K562 (cell line): Measurements from ENCODE around the gene POLR3A. TPM values are rescaled to one million over a fixed set of nuclear protein-coding genes. Genes with fewer than 3 reads are reported as not detected.
A peak's percentile ranks its signal among the peaks of the same experiment; 100 is the strongest.

Experiments used
- ATAC-seq: fragments of 200-7000 bp; cut with Tn5 transposase; 3 replicates; pipeline ENCODE4 v1.9.1; 2020; ENCODE audit warnings: moderate library complexity
- BruUV-seq: library from RNA; stranded (reverse); fragments of 400-500 nt; replicated peaks from 2 replicates; lab custom pipeline; 2021; lab: Mats Ljungman, UMichigan
- CTCF ChIA-PET: fragments of 300-600 bp; formaldehyde crosslinking; extraction: SDS; loops from one replicate; lab custom pipeline; 2021; ENCODE audit warnings: low intra/inter-chr PET ratio; lab: Yijun Ruan, JAX
- POLR2A ChIA-PET: fragments of 300-600, 350-650 bp; sonication (Branson Sonifier 250); formaldehyde crosslinking; extraction: SDS; loops from one replicate; lab custom pipeline; 2021; ENCODE audit warnings: antibody characterized with exemption, inconsistent platforms; lab: Yijun Ruan, JAX
- DNase-seq, 4 experiments: peaks; one replicate each; pipeline versions ENCODE4 v3.0.0 to v3.0.0-alpha.2; 2011 to 2018; ENCODE audit warnings: low spot score in 3 of 4, mixed read lengths in 3 of 4; ENCODE audit errors: extremely low read depth in 1 of 4
- FAIRE-seq: peaks from 2 replicates; lab custom pipeline; 2011; peaks lifted over from hg19 to GRCh38; lab: Jason Lieb, UNC
- H2AFZ ChIP-seq: 2 replicates; pipeline ENCODE4 v1.6.0; 2011; ENCODE audit warnings: low read depth, low read length, control low read depth, inconsistent platforms
- H3K27ac ChIP-seq: fragments of 200-600 bp; 3 replicates; pipeline ENCODE4 v1.8.0; 2011; ENCODE audit warnings: low read depth, mild to moderate bottlenecking, control low read depth, inconsistent platforms, low read length, moderate library complexity, mixed read lengths; ENCODE audit errors: extremely low read depth
- H3K27me3 ChIP-seq, 2 experiments: fragments of 300-600 bp in 1 of 2; 2 replicates in 1 of 2; 3 replicates in 1 of 2; pipeline versions ENCODE4 v1.6.0 to v1.8.0; 2011; ENCODE audit warnings: inconsistent platforms in 2 of 2, low read length in 2 of 2, mild to moderate bottlenecking in 1 of 2, mixed read lengths in 1 of 2, moderate library complexity in 1 of 2; ENCODE audit not compliant: control insufficient read depth in 2 of 2, insufficient read depth in 2 of 2
- H3K36me3 ChIP-seq: fragments of 300-600 bp; 3 replicates; pipeline ENCODE4 v1.8.0; 2011; ENCODE audit warnings: mild to moderate bottlenecking, low read length, inconsistent platforms; ENCODE audit not compliant: control insufficient read depth, insufficient read depth
- H3K4me1 ChIP-seq, 2 experiments: fragments of 200-600 bp in 1 of 2; replicated peaks in 1 of 2; 2 replicates in 1 of 2; 3 replicates in 1 of 2; pipeline versions ENCODE4 v1.5.1 to v1.8.0; 2011; ENCODE audit warnings: inconsistent platforms in 2 of 2, low read length in 2 of 2, mild to moderate bottlenecking in 1 of 2, mixed read lengths in 1 of 2, moderate library complexity in 1 of 2; ENCODE audit not compliant: control insufficient read depth in 2 of 2, insufficient read depth in 2 of 2
- H3K4me2 ChIP-seq: 2 replicates; pipeline ENCODE4 v1.6.1; 2011; ENCODE audit warnings: low read length, control low read depth, inconsistent platforms, mixed read lengths; ENCODE audit not compliant: insufficient read depth
- H3K4me3 ChIP-seq: fragments of 200-600 bp; sonication (generic), shearing (Covaris generic); 2 replicates; pipeline ENCODE4 v1.5.1; 2016; ENCODE audit warnings: control low read depth, inconsistent platforms
- H3K79me2 ChIP-seq: fragments of 200-600 bp; 3 replicates; pipeline ENCODE4 v1.8.0; 2011; ENCODE audit warnings: low read length, inconsistent platforms; ENCODE audit not compliant: control insufficient read depth, insufficient read depth
- H3K9ac ChIP-seq, 2 experiments: 2 replicates each; pipeline versions ENCODE4 v1.6.0 to v1.6.1; 2011; ENCODE audit warnings: low read depth in 2 of 2, low read length in 2 of 2, control low read depth in 1 of 2, inconsistent platforms in 1 of 2, mild to moderate bottlenecking in 1 of 2, mixed read lengths in 1 of 2; ENCODE audit not compliant: insufficient read depth in 1 of 2
- H3K9me1 ChIP-seq: one replicate; pipeline ENCODE4 v1.6.0; 2011; ENCODE audit warnings: inconsistent platforms, mild to moderate bottlenecking, low read length, moderate library complexity; ENCODE audit not compliant: control insufficient read depth, insufficient read depth
- H3K9me3 ChIP-seq: replicated peaks from 2 replicates; pipeline ENCODE4 v1.5.1; 2011; ENCODE audit warnings: low read depth, low read length, inconsistent platforms; ENCODE audit not compliant: control insufficient read depth, insufficient read depth
- H4K20me1 ChIP-seq: replicated peaks from 2 replicates; pipeline ENCODE4 v1.6.1; 2011; ENCODE audit warnings: low read length, inconsistent platforms, mixed read lengths; ENCODE audit not compliant: control insufficient read depth, insufficient read depth
- BRCA1 ChIP-seq, 2 experiments: fragments of 450-650 bp in 1 of 2; sonication (generic) in 1 of 2; formaldehyde crosslinking in 1 of 2; IDR thresholded peaks; 2 replicates each; pipeline versions ENCODE4 v1.5.0 to v1.6.1; 2017 to 2020; ENCODE audit warnings: mild to moderate bottlenecking in 1 of 2, missing genetic modification reagents in 1 of 2
- STAG1 ChIP-seq: sonication (generic); formaldehyde crosslinking; IDR thresholded peaks from 2 replicates; pipeline ENCODE4 v1.5.0; 2020; ENCODE audit warnings: missing genetic modification reagents, borderline replicate concordance
- STAT5B ChIP-seq: fragments of 250-450 bp; sonication (Bioruptor Pico); IDR thresholded peaks from 2 replicates; pipeline ENCODE4 v1.8.0; 2021; ENCODE audit warnings: mild to moderate bottlenecking, inconsistent platforms
- TAF1 ChIP-seq: IDR thresholded peaks from 2 replicates; pipeline ENCODE4 v1.6.1; 2011; ENCODE audit warnings: mild to moderate bottlenecking, low read length, moderate library complexity; ENCODE audit not compliant: insufficient read depth, control insufficient read depth, severe bottlenecking; ENCODE audit errors: extremely low read depth
- TOE1 ChIP-seq, 2 experiments: fragments of 450-650 bp in 1 of 2; sonication (generic) in 1 of 2; formaldehyde crosslinking in 1 of 2; IDR thresholded peaks; 2 replicates each; pipeline versions ENCODE4 v1.7.1 to v1.8.0; 2016 to 2022; ENCODE audit warnings: borderline replicate concordance in 2 of 2, mild to moderate bottlenecking in 2 of 2, antibody characterized with exemption in 1 of 2, inconsistent platforms in 1 of 2, low read depth in 1 of 2, missing genetic modification reagents in 1 of 2, moderate library complexity in 1 of 2
- WGBS: fragments of 100-300 bp; shearing (Covaris generic); methylation state at CpG from one replicate; pipeline ENCODE4 v1.1.6; 2016; ENCODE audit warnings: low coverage, mixed read lengths; ENCODE audit not compliant: insufficient coverage; ENCODE audit errors: missing lambda C conversion rate; 5-methylcytosine and 5-hydroxymethylcytosine counted together
- in situ Hi-C: fragments of 300-500 bp; cut with MboI; formaldehyde crosslinking; loops from 4 replicates; pipeline ENCODE4 v1.15.0; 2018; ENCODE audit warnings: inconsistent platforms, mixed read lengths
- intact Hi-C: fragments of 100-400 bp; cut with micrococcal nuclease; formaldehyde crosslinking; loops from 2 replicates; pipeline ENCODE4 v1.14.2; 2022
- polyA plus RNA-seq, 8 experiments: library from polyadenylated mRNA; depleted of rRNA in 4 of 8; stranded (reverse) in 5 of 8; unstranded in 3 of 8; fragments of >200 nt; fragmentation: Nextera tagmentation in 2 of 8; fragmentation: Illumina TruSeq in 1 of 8; extraction: Ambion mirVana in 2 of 8; extraction: Trizol in 1 of 8; gene quantifications; 2 replicates each; pipeline versions ENCODE4 v1.2.1 to v1.2.3, GENCODE V29; 2011 to 2014; ENCODE audit warnings: inconsistent platforms in 1 of 8, missing spikeins in 1 of 8
- total RNA-seq, 7 experiments: library from RNA; depleted of rRNA in 6 of 7; stranded (reverse); fragments of >200 nt in 6 of 7; fragmentation: Illumina TruSeq in 2 of 7; extraction: Trizol in 2 of 7; gene quantifications; 2 replicates each; pipeline versions ENCODE4 v1.2.1 to v1.2.3, GENCODE V29; 2011 to 2021; ENCODE audit warnings: low replicate concordance in 1 of 7

POLR3A gene
- total and polyA plus RNA-seq, 9 of the 15 experiments (the other 6 are each of a cell fraction or from before 2014, with no cell fraction given): 14.9 to 37.0 (median 26.7) TPM

DNA sequence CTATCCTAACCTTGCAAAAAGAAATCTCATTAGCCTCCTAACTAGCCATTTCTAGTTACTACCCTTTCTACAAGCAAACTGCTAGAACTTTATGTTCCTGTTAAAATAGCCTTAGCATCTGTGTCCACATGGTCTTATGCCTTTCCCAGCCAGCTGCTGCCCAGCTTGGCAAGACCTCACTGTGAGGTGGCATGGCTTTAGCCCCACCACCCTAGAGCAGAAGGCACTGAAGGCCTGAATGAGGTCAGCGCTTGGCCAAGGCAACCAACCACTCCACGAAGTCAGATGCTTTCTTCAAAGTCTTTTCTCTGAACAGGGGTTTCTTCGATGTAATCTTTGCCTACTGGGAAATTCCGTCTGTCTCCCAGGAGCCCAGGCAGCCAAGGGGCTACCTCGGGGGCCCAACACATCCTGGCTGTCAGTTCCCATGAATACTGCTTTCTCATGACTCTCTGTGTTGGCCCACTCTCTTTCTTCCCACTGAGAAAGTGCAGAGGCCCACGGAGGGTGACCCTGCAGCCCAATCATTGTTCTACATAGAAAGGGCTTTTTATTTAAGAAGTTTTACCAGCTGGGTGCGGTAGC lies 41.6 kb downstream of the POLR3A start:
- intact Hi-C loops: loop anchor here (5.0 kb wide), 1 partner anchor 35 kb away; no protein-coding TSS in a partner anchor
- FAIRE-seq: no peak
- Histone ChIP-seq H4K20me1 (no peaks in the 10 kb centered on the region), H3K4me1 (peaks cover 0 to 7% of the 10 kb centered on the region in 2 experiments; a peak in 2 of 5 replicates), H3K4me2 (no peak overlapping the region), H3K9me1 (no peaks in the 10 kb centered on the region), H2AFZ (no peak overlapping the region), H3K79me2 (no peaks in the 10 kb centered on the region), H3K4me3 (no peak overlapping the region), H3K27ac (no peak overlapping the region), H3K36me3 (peaks cover 99% of the 10 kb centered on the region), H3K9ac (peak overlapping the region in 1 of 2 experiments; percentile 69; a peak in 1 of 4 replicates), H3K27me3 (no peaks in the 10 kb centered on the region), H3K9me3 (no peaks in the 10 kb centered on the region)
- ChIA-PET POLR2A (interaction anchor here (1.7 kb wide), 1 partner anchor 56 kb away, joined by 5 read pairs; no protein-coding TSS in a partner anchor), CTCF (no interaction called here)
- in situ Hi-C loops: no loop called here
- 91% methylated on average over 7 of the region's 7 CpGs for WGBS
- TF ChIP-seq STAG1 (CRISPR knock-in tag): no peak
- TF ChIP-seq BRCA1 (IDR thresholded peaks at IDR 0.05): no peak
- no peak for TF ChIP-seq BRCA1 (CRISPR knock-in tag; IDR thresholded peaks at IDR 0.05)
- TF ChIP-seq STAT5B: no peak
- no peak for TF ChIP-seq TAF1
- TF ChIP-seq TOE1 (IDR thresholded peaks at IDR 0.05; ENCODE audit: borderline replicate concordance): no peak
- no peak for TF ChIP-seq TOE1 (CRISPR knock-in tag; IDR thresholded peaks at IDR 0.05; ENCODE audit: borderline replicate concordance, low read depth)
- BruUV-seq: no TSS peak
- no peak for ATAC-seq
- no peak for DNase-seq
